DND-41 (cell line): ENCODE results near the gene SPP2.

Experiments
- CTCF ChIP-seq: IDR thresholded peaks from 2 replicates; pipeline ENCODE4 v1.5.1; 2012; ENCODE audit warnings: borderline replicate concordance, low read length, moderate library complexity, mild to moderate bottlenecking; ENCODE audit not compliant: poor library complexity, severe bottlenecking; ENCODE audit errors: extremely low read depth
- EZH2 ChIP-seq: IDR thresholded peaks from 3 replicates; pipeline ENCODE4 v1.6.1; 2012; ENCODE audit warnings: borderline replicate concordance, low read depth, mild to moderate bottlenecking, moderate library complexity, low read length, inconsistent platforms; ENCODE audit not compliant: severe bottlenecking

DNA sequence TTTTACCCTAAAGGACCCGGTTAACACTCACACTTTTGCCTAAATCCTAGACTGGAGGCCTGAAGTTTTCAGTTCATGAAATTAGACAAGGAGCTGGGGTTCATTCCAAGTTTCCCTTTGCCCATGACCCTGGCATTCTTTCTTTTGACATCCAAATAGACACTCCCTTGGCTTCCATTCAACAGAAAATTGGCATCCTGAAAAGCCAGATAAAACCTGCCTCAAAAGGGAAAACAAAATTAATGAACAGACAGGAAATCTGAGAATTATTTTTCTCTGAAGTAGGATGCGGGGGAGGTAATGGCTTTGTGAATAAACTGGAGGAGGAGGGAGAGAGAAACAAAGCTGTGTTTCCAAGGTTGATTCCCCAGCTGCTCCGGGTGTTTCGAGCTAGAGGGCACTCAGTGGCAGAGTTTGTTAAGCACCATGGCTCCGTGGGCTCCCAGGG is 41.0 kb downstream of the SPP2 start:
- TF ChIP-seq CTCF, result no peak
- TF ChIP-seq EZH2, result no peak
